H1 (cell line): ENCODE measurements around the gene GBE1. TPM values are rescaled to one million over a fixed set of nuclear protein-coding genes. Genes with fewer than 3 reads are reported as not detected.

Source experiments
- CTCF ChIA-PET: fragments of 300-600 bp; sonication (Branson Sonifier 250); formaldehyde crosslinking; loops from one replicate; lab custom pipeline; 2021; ENCODE audit not compliant: partially characterized antibody; lab: Charles Lee
- POLR2A ChIA-PET: fragments of 300-600 bp; sonication (Branson Sonifier 250); formaldehyde crosslinking; loops from one replicate; lab custom pipeline; 2021; ENCODE audit warnings: inconsistent platforms; ENCODE audit not compliant: partially characterized antibody; lab: Charles Lee
- DNase-seq, 2 experiments: peaks; one replicate each; pipeline versions ENCODE4 v3.0.0 to v3.0.0-alpha.2; 2010 to 2022; ENCODE audit warnings: low spot score in 2 of 2, low read depth in 1 of 2, mixed read lengths in 1 of 2
- FAIRE-seq: peaks from 2 replicates; lab custom pipeline; 2011; peaks lifted over from hg19 to GRCh38; lab: Jason Lieb, UNC
- H2AFZ ChIP-seq: 2 replicates; pipeline ENCODE4 v1.8.1; 2012; ENCODE audit warnings: low read length, inconsistent platforms
- H2AK5ac ChIP-seq: 2 replicates; pipeline ENCODE4 v1.6.1; 2013; ENCODE audit warnings: low read depth, low read length
- H2BK120ac ChIP-seq: replicated peaks from 2 replicates; pipeline ENCODE3; 2013; ENCODE audit warnings: low read depth, low read length, inconsistent platforms
- H2BK12ac ChIP-seq: 2 replicates; pipeline ENCODE4 v1.6.1; 2013; ENCODE audit warnings: low read depth, low read length
- H2BK15ac ChIP-seq: 2 replicates; pipeline ENCODE4 v1.6.1; 2013; ENCODE audit warnings: low read length
- H2BK20ac ChIP-seq: 2 replicates; pipeline ENCODE4 v1.6.1; 2013; ENCODE audit warnings: low read length
- H2BK5ac ChIP-seq: 2 replicates; pipeline ENCODE4 v1.6.1; 2013; ENCODE audit warnings: low read depth, low read length
- H3K14ac ChIP-seq: 2 replicates; pipeline ENCODE4 v1.6.1; 2013; ENCODE audit warnings: inconsistent platforms; ENCODE audit not compliant: insufficient read length
- H3K18ac ChIP-seq: 2 replicates; pipeline ENCODE4 v1.6.1; 2013; ENCODE audit warnings: low read length; ENCODE audit errors: extremely low read depth
- H3K23ac ChIP-seq: 2 replicates; pipeline ENCODE4 v1.6.1; 2013; ENCODE audit warnings: inconsistent platforms; ENCODE audit not compliant: insufficient read length
- H3K23me2 ChIP-seq: 2 replicates; pipeline ENCODE4 v1.6.1; 2013; ENCODE audit warnings: low read depth, low read length
- H3K27ac ChIP-seq: 2 replicates; pipeline ENCODE4 v1.6.1; 2011; ENCODE audit warnings: low read depth, low read length, inconsistent platforms
- H3K27me3 ChIP-seq, 4 experiments: replicated peaks in 1 of 4; 1 replicate in 1 of 4; 2 replicates in 3 of 4; pipeline versions ENCODE4 v1.6.1 to v1.8.1; 2011 to 2013; ENCODE audit warnings: low read length in 3 of 4, mild to moderate bottlenecking in 3 of 4, inconsistent platforms in 2 of 4, mixed read lengths in 2 of 4, moderate library complexity in 1 of 4; ENCODE audit not compliant: control insufficient read depth in 3 of 4, insufficient read depth in 3 of 4; ENCODE audit errors: extremely low read depth in 1 of 4
- H3K36me3 ChIP-seq, 4 experiments: 2 replicates each; pipeline versions ENCODE4 v1.6.1 to v1.8.1; 2011 to 2013; ENCODE audit warnings: mild to moderate bottlenecking in 4 of 4, low read length in 3 of 4, moderate library complexity in 2 of 4, control low read depth in 1 of 4, inconsistent platforms in 1 of 4; ENCODE audit not compliant: insufficient read depth in 4 of 4, control insufficient read depth in 2 of 4
- H3K4ac ChIP-seq: replicated peaks from 2 replicates; pipeline ENCODE3; 2013; ENCODE audit warnings: low read length, low read depth, mixed read lengths, inconsistent platforms; ENCODE audit not compliant: insufficient read length
- H3K4me1 ChIP-seq, 4 experiments: replicated peaks in 1 of 4; 1 replicate in 1 of 4; 2 replicates in 3 of 4; pipeline versions ENCODE4 v1.6.1 to v1.8.1; 2011 to 2013; ENCODE audit warnings: low read length in 3 of 4, inconsistent platforms in 2 of 4, mixed read lengths in 1 of 4; ENCODE audit not compliant: insufficient read depth in 4 of 4, control insufficient read depth in 3 of 4
- H3K4me2 ChIP-seq, 2 experiments: 2 replicates each; pipeline versions ENCODE4 v1.6.1 to v1.8.1; 2011 to 2013; ENCODE audit warnings: low read depth in 2 of 2, low read length in 2 of 2, control low read depth in 1 of 2, inconsistent platforms in 1 of 2, mild to moderate bottlenecking in 1 of 2; ENCODE audit not compliant: insufficient read depth in 1 of 2
- H3K4me3 ChIP-seq, 4 experiments: fragments of 200-600, 300-600 bp in 1 of 4; sonication (generic), shearing (Covaris generic), sonication (Bioruptor Twin) in 1 of 4; 2 replicates each; pipeline versions ENCODE4 v1.5.1 to v1.8.1; 2011 to 2016; ENCODE audit warnings: low read length in 4 of 4, low read depth in 3 of 4, control low read depth in 2 of 4, inconsistent platforms in 2 of 4, mild to moderate bottlenecking in 2 of 4, mixed read lengths in 1 of 4, moderate library complexity in 1 of 4; ENCODE audit not compliant: insufficient read depth in 2 of 4; ENCODE audit errors: extremely low read depth in 1 of 4
- H3K56ac ChIP-seq: replicated peaks from 2 replicates; pipeline ENCODE3; 2013; ENCODE audit warnings: low read depth, mild to moderate bottlenecking, mixed read lengths, low read length, inconsistent platforms; ENCODE audit not compliant: insufficient read length
- H3K79me1 ChIP-seq: 2 replicates; pipeline ENCODE4 v1.6.1; 2013; ENCODE audit warnings: low read depth, low read length, control low read depth
- H3K79me2 ChIP-seq, 2 experiments: 2 replicates each; pipeline versions ENCODE4 v1.6.1 to v1.8.1; 2012 to 2013; ENCODE audit warnings: low read length in 2 of 2, mild to moderate bottlenecking in 2 of 2, inconsistent platforms in 1 of 2; ENCODE audit not compliant: insufficient read depth in 2 of 2, control insufficient read depth in 1 of 2
- H3K9ac ChIP-seq, 4 experiments: replicated peaks in 1 of 4; 1 replicate in 1 of 4; 2 replicates in 3 of 4; pipeline versions ENCODE4 v1.6.1 to v1.8.1; 2011 to 2013; ENCODE audit warnings: low read depth in 3 of 4, low read length in 3 of 4, control low read depth in 2 of 4, mild to moderate bottlenecking in 2 of 4, moderate library complexity in 2 of 4, inconsistent platforms in 1 of 4; ENCODE audit errors: extremely low read depth in 1 of 4
- H3K9me3 ChIP-seq, 2 experiments: 2 replicates each; pipeline versions ENCODE4 v1.6.1 to v1.8.1; 2012 to 2013; ENCODE audit warnings: mild to moderate bottlenecking in 2 of 2, moderate library complexity in 2 of 2, control low read depth in 1 of 2, inconsistent platforms in 1 of 2, low read depth in 1 of 2, low read length in 1 of 2, mixed read lengths in 1 of 2; ENCODE audit not compliant: insufficient read depth in 2 of 2
- H4K20me1 ChIP-seq, 2 experiments: replicated peaks in 1 of 2; 2 replicates each; pipeline versions ENCODE3 to v1.8.1; 2011 to 2013; ENCODE audit warnings: inconsistent platforms in 2 of 2, low read length in 2 of 2, mild to moderate bottlenecking in 1 of 2; ENCODE audit not compliant: insufficient read depth in 2 of 2, control insufficient read depth in 1 of 2
- H4K5ac ChIP-seq: 2 replicates; pipeline ENCODE4 v1.6.1; 2013; ENCODE audit warnings: low read length, low read depth, mixed read lengths, inconsistent platforms; ENCODE audit not compliant: insufficient read length
- H4K8ac ChIP-seq: 2 replicates; pipeline ENCODE4 v1.8.0; 2013; ENCODE audit warnings: mild to moderate bottlenecking, moderate library complexity, low read length, inconsistent platforms; ENCODE audit not compliant: insufficient read depth; ENCODE audit errors: extremely low read depth
- H4K91ac ChIP-seq: replicated peaks from 2 replicates; pipeline ENCODE3; 2013; ENCODE audit warnings: low read length, mixed read lengths, inconsistent platforms; ENCODE audit not compliant: insufficient read length
- BACH1 ChIP-seq: IDR thresholded peaks from 2 replicates; pipeline ENCODE4 v1.6.1; 2012; ENCODE audit warnings: low read length, improper control_type of control experiment
- BCL11A ChIP-seq, 2 experiments: IDR thresholded peaks; one replicate each; pipeline ENCODE4 v1.6.1; 2011; ENCODE audit warnings: low read depth in 2 of 2, low read length in 2 of 2, mild to moderate bottlenecking in 2 of 2
- CTBP2 ChIP-seq: IDR thresholded peaks from 2 replicates; pipeline ENCODE4 v1.7.0; 2011; ENCODE audit warnings: borderline replicate concordance, mild to moderate bottlenecking, moderate library complexity, mixed read lengths, low read length; ENCODE audit not compliant: insufficient read depth, insufficient read length
- GABPA ChIP-seq: IDR thresholded peaks from 2 replicates; pipeline ENCODE4 v1.6.1; 2011; ENCODE audit warnings: mild to moderate bottlenecking, low read length, moderate library complexity, borderline replicate concordance; ENCODE audit not compliant: insufficient read depth
- JUND ChIP-seq: IDR thresholded peaks from 2 replicates; pipeline ENCODE4 v1.6.1; 2011; ENCODE audit warnings: mild to moderate bottlenecking, improper control_type of control experiment, low read length
- NANOG ChIP-seq: IDR thresholded peaks from 2 replicates; pipeline ENCODE4 v1.6.1; 2011; ENCODE audit warnings: low read length, low read depth, mild to moderate bottlenecking, inconsistent platforms; ENCODE audit not compliant: insufficient read depth, poor library complexity, severe bottlenecking
- RXRA ChIP-seq: IDR thresholded peaks from 2 replicates; pipeline ENCODE4 v1.6.1; 2011; ENCODE audit warnings: low read depth, mild to moderate bottlenecking, low read length, moderate library complexity; ENCODE audit not compliant: insufficient read depth
- SAP30 ChIP-seq: fragments of 300-600 bp; sonication (generic); IDR thresholded peaks from 2 replicates; pipeline ENCODE4 v1.7.1; 2012; ENCODE audit warnings: low read length, moderate library complexity, mild to moderate bottlenecking, inconsistent platforms; ENCODE audit not compliant: insufficient read depth, insufficient replicate concordance
- SP1 ChIP-seq: IDR thresholded peaks from 2 replicates; pipeline ENCODE4 v1.6.1; 2011; ENCODE audit warnings: low read depth, low read length
- TBP ChIP-seq: IDR thresholded peaks from 2 replicates; pipeline ENCODE4 v1.6.1; 2011; ENCODE audit warnings: low read depth, low read length, improper control_type of control experiment
- TEAD4 ChIP-seq: IDR thresholded peaks from 2 replicates; pipeline ENCODE4 v1.6.1; 2012; ENCODE audit warnings: low read depth, low read length, inconsistent platforms, mixed read lengths
- WGBS, 2 experiments: shearing (Covaris generic) in 1 of 2; methylation state at CpG; one replicate each; pipeline versions ENCODE4 v1.1.6 to v1.1.7; 2013 to 2015; ENCODE audit warnings: low lambda C conversion rate in 2 of 2, mixed read lengths in 2 of 2, inconsistent platforms in 1 of 2, low coverage in 1 of 2, missing lambda C conversion rate in 1 of 2; ENCODE audit not compliant: insufficient replicate concordance in 2 of 2, insufficient coverage in 1 of 2, insufficient read length in 1 of 2; ENCODE audit errors: extremely low coverage in 1 of 2, missing lambda C conversion rate in 1 of 2; 5-methylcytosine and 5-hydroxymethylcytosine counted together
- polyA plus RNA-seq, 7 experiments: library from polyadenylated mRNA; depleted of rRNA in 3 of 7; stranded (reverse) in 5 of 7; unstranded in 2 of 7; fragments of >200 nt in 5 of 7; fragments of 200-250 nt in 2 of 7; gene quantifications; 1 replicate in 5 of 7; 2 replicates in 1 of 7; 4 replicates in 1 of 7; pipeline versions ENCODE4 v1.2.1 to v1.2.3, GENCODE V29; 2011 to 2013; ENCODE audit warnings: missing spikeins in 2 of 7, mixed read lengths in 2 of 7
- total RNA-seq: library from RNA; stranded (reverse); fragmentation: NEBNext Ultra II Directional; extraction: Animal tissue kit (Norgen Biotek cat#: 25700); gene quantifications from 2 replicates; pipeline ENCODE4 v1.2.1, GENCODE V29; 2021
- TF ChIP-seq, protein P1 (sequence below): IDR thresholded peaks from 2 replicates; pipeline ENCODE4 v1.6.1; 2011; ENCODE audit warnings: low read depth, mild to moderate bottlenecking, low read length; ENCODE audit not compliant: insufficient read depth
- TF ChIP-seq, protein P2 (sequence below): IDR thresholded peaks from 2 replicates; pipeline ENCODE4 v1.6.1; 2011; ENCODE audit warnings: low read length, improper control_type of control experiment

Gene GBE1
- total and polyA plus RNA-seq, 2 of the 8 experiments (the other 6 are each of a cell fraction or from before 2014, with no cell fraction given), result 3.3 to 7.3 TPM

DNA sequence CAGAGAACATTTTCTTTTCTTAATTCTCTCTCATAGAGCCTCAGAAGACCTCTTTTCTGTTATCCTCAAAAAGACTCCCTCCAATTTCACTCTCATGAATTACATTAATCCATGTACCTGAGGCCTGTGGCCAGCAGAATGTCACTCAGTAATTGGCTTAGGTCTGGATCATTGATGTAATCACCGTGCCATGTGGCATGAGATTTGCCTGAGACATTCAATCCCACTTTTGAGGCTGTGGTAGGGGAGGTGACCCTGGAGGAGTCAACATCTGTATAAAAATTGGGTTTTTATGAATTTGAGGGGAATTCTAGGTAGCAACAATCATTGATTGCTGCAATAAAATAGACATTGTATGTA, 295.3 kb downstream of the GBE1 start:
- H3K9ac ChIP-seq, result no peak overlapping the region
- H2BK120ac ChIP-seq, result no peak overlapping the region
- H3K27me3 ChIP-seq, result peaks cover 0 to 1% (median 0%) of the 10 kb centered on the region in 4 experiments; a peak in 1 of 7 replicates
- H3K4me2 ChIP-seq, result no peak overlapping the region
- H2BK15ac ChIP-seq, result no peak overlapping the region
- no peaks in the 10 kb centered on the region for H3K9me3 ChIP-seq
- no peak overlapping the region for H2BK20ac ChIP-seq
- WGBS, 2 experiments, result 100% methylated on average over 1 of the region's 1 CpG; no CpG with 5 or more reads in 1 of the 2 experiments
- no peak overlapping the region for H3K4ac ChIP-seq
- no peaks in the 10 kb centered on the region for H3K36me3 ChIP-seq
- no peak overlapping the region for H4K91ac ChIP-seq
- H3K56ac ChIP-seq, result no peak overlapping the region
- no peak overlapping the region for H3K27ac ChIP-seq
- H4K20me1 ChIP-seq, result no peaks in the 10 kb centered on the region
- H3K4me1 ChIP-seq, result no peaks in the 10 kb centered on the region
- no peak overlapping the region for H2AFZ ChIP-seq
- H3K23me2 ChIP-seq, result no peaks in the 10 kb centered on the region
- DNase-seq (no peak), FAIRE-seq (no peak)
- no peak overlapping the region for H2BK5ac ChIP-seq
- no peak overlapping the region for H3K23ac ChIP-seq
- ChIA-PET POLR2A (no interaction called here), CTCF (interaction anchor here (1.2 to 1.4 kb wide), 3 partner anchors 9 to 25 kb away, joined by 3 to 5 read pairs (median 5); no protein-coding TSS in a partner anchor)
- H2BK12ac ChIP-seq, result no peak overlapping the region
- no peak overlapping the region for H3K4me3 ChIP-seq
- H3K79me1 ChIP-seq, result no peaks in the 10 kb centered on the region
- no peak overlapping the region for H3K18ac ChIP-seq
- H3K14ac ChIP-seq, result no peak overlapping the region
- no peak overlapping the region for H2AK5ac ChIP-seq
- no peaks in the 10 kb centered on the region for H3K79me2 ChIP-seq
- no peak overlapping the region for H4K8ac ChIP-seq
- H4K5ac ChIP-seq, result no peak overlapping the region
- no peak for TF ChIP-seq JUND
- no peak for TF ChIP-seq BACH1
- no peak for TF ChIP-seq GABPA
- TF ChIP-seq, protein P1, sequence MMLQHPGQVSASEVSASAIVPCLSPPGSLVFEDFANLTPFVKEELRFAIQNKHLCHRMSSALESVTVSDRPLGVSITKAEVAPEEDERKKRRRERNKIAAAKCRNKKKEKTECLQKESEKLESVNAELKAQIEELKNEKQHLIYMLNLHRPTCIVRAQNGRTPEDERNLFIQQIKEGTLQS, result no peak
- TF ChIP-seq NANOG, result no peak
- no peak for TF ChIP-seq CTBP2
- TF ChIP-seq SAP30, result no peak
- no peak for TF ChIP-seq BCL11A (IDR thresholded peaks at IDR 0.05; ENCODE audit: low read depth in 2 of 2, low read length in 2 of 2)
- TF ChIP-seq SP1, result no peak
- no peak for TF ChIP-seq RXRA
- TF ChIP-seq, protein P2, sequence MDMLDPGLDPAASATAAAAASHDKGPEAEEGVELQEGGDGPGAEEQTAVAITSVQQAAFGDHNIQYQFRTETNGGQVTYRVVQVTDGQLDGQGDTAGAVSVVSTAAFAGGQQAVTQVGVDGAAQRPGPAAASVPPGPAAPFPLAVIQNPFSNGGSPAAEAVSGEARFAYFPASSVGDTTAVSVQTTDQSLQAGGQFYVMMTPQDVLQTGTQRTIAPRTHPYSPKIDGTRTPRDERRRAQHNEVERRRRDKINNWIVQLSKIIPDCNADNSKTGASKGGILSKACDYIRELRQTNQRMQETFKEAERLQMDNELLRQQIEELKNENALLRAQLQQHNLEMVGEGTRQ, result no peak
- TF ChIP-seq TEAD4, result no peak
- no peak for TF ChIP-seq TBP
